Stimulated activated CD8-positive, alpha-beta memory T cell treated with anti-CD3 and anti-CD28 coated beads, Interleukin-2, amount 100 ng/mL, for 48 hours (primary cell): ENCODE results near the gene LYZ.
"Not testable (repeated sequence)": the region's sequence is repeated elsewhere in the genome, so short reads cannot be mapped to it uniquely, and the experiment has no call there.

Experiments used
- DNase-seq, 2 donors: peaks; one replicate each; pipeline ENCODE4 v3.0.0-alpha.2; 2020; ENCODE audit warnings: low read depth in 2 of 2

LYZ gene

GRCh38 chr12:69348162-69348938, at the start of gene LYZ:
Gene LYZ (plus strand): TSS chr12:69348381. CDS start chr12:69348409, 28 bp downstream.
- DNase-seq = no peak

- DNase-seq = no peak
These were observed 49.2 kb upstream of the LYZ start for GRCh38 chr12:69298947-69299346.

- DNase-seq = no peak
These were observed 43.9 kb upstream of the LYZ start for GRCh38 chr12:69304284-69304683.

GRCh38 chr12:69309461-69309860, 38.7 kb upstream of the LYZ start:
- DNase-seq = no peak

- no peak for DNase-seq
These were observed 35.0 kb upstream of the LYZ start for GRCh38 chr12:69313209-69313608.

GRCh38 chr12:69316784-69317183, 31.4 kb upstream of the LYZ start:
- not testable (repeated sequence) for DNase-seq

- not testable (repeated sequence) for DNase-seq
These were observed 30.9 kb upstream of the LYZ start for GRCh38 chr12:69317233-69317632.

- no peak for DNase-seq
These were observed 30.0 kb upstream of the LYZ start for GRCh38 chr12:69318225-69318624.

GRCh38 chr12:69321351-69321750, 26.8 kb upstream of the LYZ start:
- no peak for DNase-seq

- DNase-seq = no peak
These were observed 23.2 kb upstream of the LYZ start for GRCh38 chr12:69324797-69325466.

- DNase-seq = no peak
These were observed 19.8 kb upstream of the LYZ start for GRCh38 chr12:69328426-69328825.

- no peak for DNase-seq
These were observed 18.3 kb upstream of the LYZ start for GRCh38 chr12:69329669-69330428.

GRCh38 chr12:69330475-69331473, 17.4 kb upstream of the LYZ start:
- peak in 1 of 2 donors; percentile 38 for DNase-seq

- DNase-seq = no peak
These were observed 16.7 kb upstream of the LYZ start for GRCh38 chr12:69331519-69331908.

GRCh38 chr12:69331909-69332684, 16.1 kb upstream of the LYZ start:
- DNase-seq = no peak

GRCh38 chr12:69332815-69333358, 15.3 kb upstream of the LYZ start:
- DNase-seq = no peak

GRCh38 chr12:69334158-69334557, 14.0 kb upstream of the LYZ start:
- no peak for DNase-seq

GRCh38 chr12:69337311-69338090, 10.7 kb upstream of the LYZ start:
- no peak for DNase-seq

GRCh38 chr12:69338120-69338859, 9.9 kb upstream of the LYZ start:
- DNase-seq = no peak
